Liver (tissue), 9 donors: Measurements from ENCODE around the gene APPBP2. TPM values are rescaled to one million over a fixed set of nuclear protein-coding genes. Genes with fewer than 3 reads are reported as not detected.
"Not testable (repeated sequence)": the region's sequence is repeated elsewhere in the genome, so short reads cannot be mapped to it uniquely, and the experiment has no call there.

ENCODE experiments used
- DNase-seq: peaks from one replicate; pipeline ENCODE4 v3.0.0-alpha.2; 2017; ENCODE audit warnings: low spot score
- H3K27ac ChIP-seq, 2 donors: one replicate each; pipeline ENCODE4 v1.7.0; 2013; ENCODE audit warnings: inconsistent platforms in 2 of 2, low read length in 2 of 2, control low read depth in 1 of 2, low read depth in 1 of 2, mild to moderate bottlenecking in 1 of 2
- H3K27me3 ChIP-seq, 4 donors: one replicate each; pipeline versions ENCODE4 v1.6.1 to v1.7.0; 2013; ENCODE audit warnings: low read length in 3 of 4, inconsistent platforms in 1 of 4, mild to moderate bottlenecking in 1 of 4, moderate library complexity in 1 of 4; ENCODE audit not compliant: control insufficient read depth in 4 of 4, insufficient read depth in 4 of 4
- H3K36me3 ChIP-seq, 4 donors: one replicate each; pipeline versions ENCODE4 v1.6.1 to v1.7.0; 2013; ENCODE audit warnings: low read length in 3 of 4, mild to moderate bottlenecking in 3 of 4, low read depth in 1 of 4, moderate library complexity in 1 of 4; ENCODE audit not compliant: control insufficient read depth in 4 of 4, insufficient read depth in 3 of 4
- H3K4me1 ChIP-seq, 4 donors: one replicate each; pipeline versions ENCODE4 v1.6.1 to v1.7.0; 2013; ENCODE audit warnings: low read length in 3 of 4, mild to moderate bottlenecking in 3 of 4, moderate library complexity in 1 of 4; ENCODE audit not compliant: control insufficient read depth in 4 of 4, insufficient read depth in 4 of 4
- H3K4me3 ChIP-seq, 3 donors: one replicate each; pipeline versions ENCODE4 v1.6.1 to v1.7.0; 2013; ENCODE audit warnings: low read length in 3 of 3, control low read depth in 1 of 3, low read depth in 1 of 3, mild to moderate bottlenecking in 1 of 3
- H3K9ac ChIP-seq, 2 donors: one replicate each; pipeline ENCODE4 v1.7.0; 2013; ENCODE audit warnings: low read length in 2 of 2, mild to moderate bottlenecking in 2 of 2, moderate library complexity in 2 of 2, control low read depth in 1 of 2, low read depth in 1 of 2
- H3K9me3 ChIP-seq, 4 donors: one replicate each; pipeline versions ENCODE4 v1.6.1 to v1.7.0; 2013; ENCODE audit warnings: low read length in 3 of 4; ENCODE audit not compliant: control insufficient read depth in 4 of 4
- ATF3 ChIP-seq: IDR thresholded peaks from 2 replicates; pipeline ENCODE4 v1.6.1; 2016; ENCODE audit warnings: antibody characterized with exemption
- CTCF ChIP-seq: fragments of 150-350 bp; IDR thresholded peaks from 2 replicates; pipeline ENCODE4 v1.5.1; 2017; ENCODE audit warnings: improper control_type of control experiment, low read depth, low read length; ENCODE audit not compliant: missing input control
- EGR1 ChIP-seq, 2 donors: IDR thresholded peaks; 2 replicates each; pipeline ENCODE4 v1.6.1; 2016 to 2018; ENCODE audit warnings: antibody characterized with exemption in 2 of 2, low read depth in 2 of 2
- FOXA1 ChIP-seq: IDR thresholded peaks from 2 replicates; pipeline ENCODE4 v1.6.1; 2016; ENCODE audit warnings: antibody characterized with exemption
- FOXA2 ChIP-seq: IDR thresholded peaks from 2 replicates; pipeline ENCODE4 v1.6.1; 2016; ENCODE audit warnings: antibody characterized with exemption
- GABPA ChIP-seq, 2 donors: IDR thresholded peaks in 1 of 2; conservative IDR thresholded peaks in 1 of 2; 2 replicates each; pipeline ENCODE4 v1.6.1; 2016; ENCODE audit warnings: antibody characterized with exemption in 2 of 2, mild to moderate bottlenecking in 1 of 2, moderate library complexity in 1 of 2
- HNF4A ChIP-seq, 2 donors: conservative IDR thresholded peaks; 2 replicates each; pipeline ENCODE4 v1.6.1; 2016; ENCODE audit warnings: antibody characterized with exemption in 2 of 2, mild to moderate bottlenecking in 2 of 2
- HNF4G ChIP-seq: IDR thresholded peaks from 2 replicates; pipeline ENCODE4 v1.6.1; 2016; ENCODE audit warnings: antibody characterized with exemption
- MAX ChIP-seq: IDR thresholded peaks from 2 replicates; pipeline ENCODE4 v1.6.1; 2016; ENCODE audit warnings: antibody characterized with exemption
- RAD21 ChIP-seq, 2 donors: IDR thresholded peaks; 2 replicates each; pipeline ENCODE4 v1.6.1; 2016; ENCODE audit warnings: antibody characterized with exemption in 2 of 2, mild to moderate bottlenecking in 2 of 2
- REST ChIP-seq: IDR thresholded peaks from 2 replicates; pipeline ENCODE4 v1.6.1; 2016; ENCODE audit warnings: antibody characterized with exemption, mild to moderate bottlenecking
- RXRA ChIP-seq, 2 donors: IDR thresholded peaks; 2 replicates each; pipeline ENCODE4 v1.6.1; 2017 to 2018; ENCODE audit warnings: antibody characterized with exemption in 2 of 2, mild to moderate bottlenecking in 1 of 2
- SP1 ChIP-seq: IDR thresholded peaks from 2 replicates; pipeline ENCODE4 v1.6.1; 2018; ENCODE audit warnings: antibody characterized with exemption, mild to moderate bottlenecking
- YY1 ChIP-seq: IDR thresholded peaks from 2 replicates; pipeline ENCODE4 v1.6.1; 2016; ENCODE audit warnings: antibody characterized with exemption, mild to moderate bottlenecking
- ZBTB33 ChIP-seq: IDR thresholded peaks from 2 replicates; pipeline ENCODE4 v1.6.1; 2016; ENCODE audit warnings: antibody characterized with exemption
- WGBS: extraction: QIAGEN DNeasy Blood & Tissue Kit; methylation state at CpG from one replicate; pipeline ENCODE4 v1.1.7; 2013; 5-methylcytosine and 5-hydroxymethylcytosine counted together
- polyA plus RNA-seq, 2 donors: library from polyadenylated mRNA; stranded (reverse) in 1 of 2; unstranded in 1 of 2; fragments of 200-250 nt in 1 of 2; fragments of >200 nt in 1 of 2; fragmentation: Nextera tagmentation in 1 of 2; extraction: Ambion mirVana in 1 of 2; gene quantifications; one replicate each; pipeline versions ENCODE4 v1.2.1 to v1.2.3, GENCODE V29; 2013 to 2015
- total RNA-seq, 2 donors: library from RNA; depleted of rRNA; stranded (reverse); fragments of >200 nt; gene quantifications; one replicate each; pipeline ENCODE4 v1.2.3, GENCODE V29; 2014
- donor health status: healthy.
- donor health status: healthy.
- donor health status: healthy.
- donor health status: healthy.
- donor health status: healthy.

The APPBP2 gene
- total and polyA plus RNA-seq, 4 donors = 4.6 to 17.3 (median 9.2) TPM

- H3K9me3 ChIP-seq, H3K36me3 ChIP-seq, H3K4me3 ChIP-seq, DNase-seq, H3K27me3 ChIP-seq, H3K9ac ChIP-seq, H3K27ac ChIP-seq, H3K4me1 ChIP-seq: not testable (repeated sequence)
- 97% methylated on average over 5 of the region's 5 CpGs for WGBS
Measured at GRCh38 chr17:60515199-60515598, 10.8 kb downstream of the APPBP2 start.

- Histone ChIP-seq H3K4me3 (no peak overlapping the region), H3K36me3 (peaks cover 0 to 3% (median 0%) of the 10 kb centered on the region in 4 donors), H3K9ac (no peak overlapping the region), H3K4me1 (no peaks in the 10 kb centered on the region), H3K9me3 (no peaks in the 10 kb centered on the region), H3K27me3 (no peaks in the 10 kb centered on the region), H3K27ac (no peak overlapping the region)
- DNase-seq = no peak
- TF ChIP-seq EGR1 (IDR thresholded peaks at IDR 0.05; ENCODE audit: low read depth in 2 of 2) (no peak), RXRA (IDR thresholded peaks at IDR 0.05) (no peak), FOXA1 (no peak), ATF3 (no peak), ZBTB33 (no peak), MAX (no peak), YY1 (no peak), REST (no peak), HNF4A (conservative IDR thresholded peaks at IDR 0.05) (no peak), SP1 (no peak), HNF4G (no peak), RAD21 (IDR thresholded peaks at IDR 0.05) (no peak), GABPA (IDR thresholded peaks at IDR 0.05 in 1 of 2, conservative IDR thresholded peaks at IDR 0.05 in 1 of 2) (no peak)
- WGBS = 96% methylated on average over 1 of the region's 1 CpG
Measured at GRCh38 chr17:60514500-60514899, 11.5 kb downstream of the APPBP2 start.

GRCh38 chr17:60514053-60514452 lies 12.0 kb downstream of the APPBP2 start:
- no peak overlapping the region for H3K4me3 ChIP-seq
- H3K9me3 ChIP-seq = no peaks in the 10 kb centered on the region
- 94% methylated on average over 3 of the region's 3 CpGs for WGBS
- no peaks in the 10 kb centered on the region for H3K27me3 ChIP-seq
- no peak overlapping the region for H3K9ac ChIP-seq
- H3K27ac ChIP-seq = no peak overlapping the region
- no peak for DNase-seq
- H3K36me3 ChIP-seq = peaks cover 0 to 3% (median 0%) of the 10 kb centered on the region in 4 donors
- H3K4me1 ChIP-seq = no peaks in the 10 kb centered on the region
- TF ChIP-seq SP1 (no peak), CTCF (no peak), EGR1 (IDR thresholded peaks at IDR 0.05; ENCODE audit: low read depth in 2 of 2) (no peak), FOXA2 (no peak), GABPA (IDR thresholded peaks at IDR 0.05 in 1 of 2, conservative IDR thresholded peaks at IDR 0.05 in 1 of 2) (no peak), MAX (no peak), REST (no peak)
